ENCODE data around the gene AUTS2.

Gene AUTS2

GRCh38 chr7:69885431-69885830, 287.2 kb downstream of the AUTS2 start:
- DNase-seq (ENCODE audit: extremely low spot score): no peak
- TF ChIP-seq NFRKB (IDR thresholded peaks at IDR 0.05) (no peak), SP1 (IDR thresholded peaks at IDR 0.05) (no peak), ARNT (IDR thresholded peaks at IDR 0.05) (no peak), BHLHE40 (IDR thresholded peaks at IDR 0.05; ENCODE audit: borderline replicate concordance) (no peak), TARDBP (IDR thresholded peaks at IDR 0.05) (no peak), CTBP1 (IDR thresholded peaks at IDR 0.05; ENCODE audit: borderline replicate concordance) (no peak), ELF4 (IDR thresholded peaks at IDR 0.05) (no peak), PKNOX1 (IDR thresholded peaks at IDR 0.05) (no peak), L3MBTL2 (conservative IDR thresholded peaks at IDR 0.05) (no peak), HDGF (IDR thresholded peaks at IDR 0.05; ENCODE audit: borderline replicate concordance) (no peak)
- ChIA-PET CTCF (interaction anchor here (0.6 to 0.8 kb wide), 2 partner anchors 242 to 726 kb away, joined by 3 to 4 read pairs; no protein-coding TSS in a partner anchor), POLR2A (interaction anchor here (0.9 kb wide), 1 partner anchor 23 kb away, joined by 4 read pairs; no protein-coding TSS in a partner anchor)

- TF ChIP-seq CTBP1 (IDR thresholded peaks at IDR 0.05; ENCODE audit: borderline replicate concordance) (no peak), PKNOX1 (IDR thresholded peaks at IDR 0.05) (no peak)
- ChIA-PET POLR2A (no interaction called here), CTCF (no interaction called here)
- DNase-seq (ENCODE audit: extremely low spot score): no peak
Observed at GRCh38 chr7:69889338-69889975, 291.2 kb downstream of the AUTS2 start.

DNA sequence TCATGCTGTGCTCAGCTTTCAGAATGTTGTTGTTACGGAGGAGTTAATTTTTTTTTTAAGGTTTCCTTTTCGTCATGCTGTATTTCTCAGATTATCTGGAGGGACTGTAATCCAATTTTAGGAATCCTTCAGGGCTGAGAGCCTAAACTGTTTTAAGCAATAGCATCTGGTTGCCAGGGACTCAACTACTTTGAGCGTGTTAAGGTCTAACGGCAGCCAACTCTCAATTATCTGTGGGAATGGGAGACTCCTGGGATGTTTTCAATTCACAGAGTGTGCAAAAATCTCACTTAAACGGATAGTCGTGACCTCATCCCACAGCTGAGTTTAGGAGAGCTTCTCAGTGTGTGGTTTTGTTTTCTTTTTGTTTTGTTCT, 291.7 kb downstream of the AUTS2 start:
- ChIA-PET POLR2A (no interaction called here), CTCF (no interaction called here)
- TF ChIP-seq TARDBP (IDR thresholded peaks at IDR 0.05) (no peak), BHLHE40 (IDR thresholded peaks at IDR 0.05; ENCODE audit: borderline replicate concordance) (no peak), HDGF (IDR thresholded peaks at IDR 0.05; ENCODE audit: borderline replicate concordance) (no peak), FOXK2 (IDR thresholded peaks at IDR 0.05) (no peak), NFRKB (IDR thresholded peaks at IDR 0.05) (no peak), FOXM1 (IDR thresholded peaks at IDR 0.05; ENCODE audit: borderline replicate concordance) (no peak), L3MBTL2 (conservative IDR thresholded peaks at IDR 0.05) (no peak), ZNF384 (IDR thresholded peaks at IDR 0.05) (no peak), PKNOX1 (IDR thresholded peaks at IDR 0.05) (no peak), SP1 (IDR thresholded peaks at IDR 0.05) (no peak), ARNT (IDR thresholded peaks at IDR 0.05) (no peak), CTBP1 (IDR thresholded peaks at IDR 0.05; ENCODE audit: borderline replicate concordance) (no peak)
- DNase-seq (ENCODE audit: extremely low spot score): no peak

- TF ChIP-seq SUZ12 (IDR thresholded peaks at IDR 0.05): no peak
- no peak for TF ChIP-seq PKNOX1 (IDR thresholded peaks at IDR 0.05)
- no peak for TF ChIP-seq ZNF384 (IDR thresholded peaks at IDR 0.05)
- TF ChIP-seq FOXA1 (IDR thresholded peaks at IDR 0.05): no peak
- no peak for TF ChIP-seq BHLHE40 (IDR thresholded peaks at IDR 0.05; ENCODE audit: borderline replicate concordance)
- no peak for TF ChIP-seq FOXK2 (IDR thresholded peaks at IDR 0.05)
- no peak for TF ChIP-seq CTBP1 (IDR thresholded peaks at IDR 0.05; ENCODE audit: borderline replicate concordance)
- TF ChIP-seq NFRKB (IDR thresholded peaks at IDR 0.05): no peak
- no peak for TF ChIP-seq SP1 (IDR thresholded peaks at IDR 0.05)
- no peak for TF ChIP-seq HDGF (IDR thresholded peaks at IDR 0.05; ENCODE audit: borderline replicate concordance)
- TF ChIP-seq TARDBP (IDR thresholded peaks at IDR 0.05): no peak
- TF ChIP-seq LEF1 (IDR thresholded peaks at IDR 0.05; ENCODE audit: borderline replicate concordance): no peak
- no peak for TF ChIP-seq L3MBTL2 (conservative IDR thresholded peaks at IDR 0.05)
- no peak for TF ChIP-seq FOXM1 (IDR thresholded peaks at IDR 0.05; ENCODE audit: borderline replicate concordance)
- no peak for TF ChIP-seq ARNT (IDR thresholded peaks at IDR 0.05)
- TF ChIP-seq ELF4 (IDR thresholded peaks at IDR 0.05): no peak
- ChIA-PET CTCF (no interaction called here), POLR2A (no interaction called here)
- no peak for DNase-seq (ENCODE audit: extremely low spot score)
Observed at GRCh38 chr7:69892790-69893189, 294.5 kb downstream of the AUTS2 start.

DNA sequence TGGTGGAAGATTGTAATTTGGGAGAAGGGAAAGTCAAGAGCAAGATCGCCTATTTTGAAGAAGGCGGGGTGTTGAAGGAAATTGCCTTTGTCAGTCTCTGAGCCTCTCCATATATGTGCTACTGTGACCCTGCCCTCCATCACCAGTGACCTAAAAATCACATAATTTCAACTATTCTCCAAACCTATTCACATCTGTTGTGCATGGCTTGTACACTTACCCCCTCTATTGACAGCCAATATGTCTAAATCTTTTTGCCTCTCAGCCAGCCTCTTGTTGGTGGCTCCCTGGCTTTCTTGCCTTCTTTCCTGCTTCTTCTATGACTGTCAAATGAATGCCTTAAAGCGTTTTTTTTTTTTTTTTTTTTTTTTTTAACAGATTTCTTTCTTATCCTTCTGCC, 295.6 kb downstream of the AUTS2 start:
- POLR2A ChIA-PET: no interaction called here
- CTCF ChIA-PET: no interaction called here
- no peak for TF ChIP-seq L3MBTL2 (conservative IDR thresholded peaks at IDR 0.05)
- no peak for TF ChIP-seq CTBP1 (IDR thresholded peaks at IDR 0.05; ENCODE audit: borderline replicate concordance)
- no peak for TF ChIP-seq ELF4 (IDR thresholded peaks at IDR 0.05)
- TF ChIP-seq ZNF384 (IDR thresholded peaks at IDR 0.05): no peak
- no peak for TF ChIP-seq SUZ12 (IDR thresholded peaks at IDR 0.05)
- TF ChIP-seq ARNT (IDR thresholded peaks at IDR 0.05): no peak
- TF ChIP-seq SP1 (IDR thresholded peaks at IDR 0.05): no peak
- TF ChIP-seq BHLHE40 (IDR thresholded peaks at IDR 0.05; ENCODE audit: borderline replicate concordance): no peak
- TF ChIP-seq HDGF (IDR thresholded peaks at IDR 0.05; ENCODE audit: borderline replicate concordance): no peak
- TF ChIP-seq PKNOX1 (IDR thresholded peaks at IDR 0.05): no peak
- TF ChIP-seq FOXK2 (IDR thresholded peaks at IDR 0.05): no peak
- TF ChIP-seq LEF1 (IDR thresholded peaks at IDR 0.05; ENCODE audit: borderline replicate concordance): no peak
- TF ChIP-seq FOXM1 (IDR thresholded peaks at IDR 0.05; ENCODE audit: borderline replicate concordance): no peak
- no peak for TF ChIP-seq NFRKB (IDR thresholded peaks at IDR 0.05)
- TF ChIP-seq FOXA1 (IDR thresholded peaks at IDR 0.05): no peak
- DNase-seq (ENCODE audit: extremely low spot score): no peak
